Activated effector memory CD4-positive, alpha-beta T cell treated with Interleukin-2 at 50 U/mL for 16 hours (primary cell): ENCODE data around the gene RXFP4.
"Not testable (repeated sequence)": the region's sequence is repeated elsewhere in the genome, so short reads cannot be mapped to it uniquely, and the experiment has no call there.

ENCODE experiments used
- DNase-seq: peaks from one replicate; pipeline ENCODE4 v3.0.0-alpha.2; 2020

Gene RXFP4

DNA sequence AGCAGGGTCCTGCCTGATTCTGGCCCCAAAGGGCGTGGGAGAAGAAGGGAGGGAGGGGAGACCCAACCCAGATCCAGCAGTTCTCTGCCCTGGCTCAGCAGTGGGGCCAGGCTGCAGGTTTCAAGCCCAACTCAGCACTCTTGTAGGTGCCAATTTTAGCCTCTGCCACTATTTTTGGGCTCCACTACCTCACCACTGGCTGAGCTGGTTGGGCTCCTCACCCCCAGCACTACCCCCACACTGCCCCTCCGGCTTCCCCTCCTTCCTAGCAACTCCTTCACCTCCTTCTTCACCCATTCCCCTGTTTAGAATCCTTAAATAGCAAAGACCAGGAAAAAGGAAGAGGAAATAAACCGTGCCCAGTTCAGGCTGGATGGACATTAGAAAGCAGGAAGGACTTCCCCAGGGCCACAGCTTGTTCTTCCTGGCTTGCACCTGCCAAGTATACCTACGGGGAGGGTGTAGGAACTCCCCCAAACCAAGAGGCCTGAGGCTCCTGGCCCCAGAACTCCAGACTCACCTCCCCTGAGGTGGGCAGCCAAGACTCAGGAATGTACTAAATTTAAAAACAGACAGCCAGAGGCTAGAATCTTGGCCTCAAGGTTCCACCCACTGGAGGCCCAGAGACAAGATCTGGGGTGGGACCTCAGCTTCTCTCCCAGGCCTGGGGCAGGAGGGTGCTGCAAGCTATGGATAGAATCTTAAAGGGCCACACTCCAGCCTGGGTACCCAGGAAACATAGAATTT, 38.3 kb downstream of the RXFP4 start:
- no peak for DNase-seq

DNA sequence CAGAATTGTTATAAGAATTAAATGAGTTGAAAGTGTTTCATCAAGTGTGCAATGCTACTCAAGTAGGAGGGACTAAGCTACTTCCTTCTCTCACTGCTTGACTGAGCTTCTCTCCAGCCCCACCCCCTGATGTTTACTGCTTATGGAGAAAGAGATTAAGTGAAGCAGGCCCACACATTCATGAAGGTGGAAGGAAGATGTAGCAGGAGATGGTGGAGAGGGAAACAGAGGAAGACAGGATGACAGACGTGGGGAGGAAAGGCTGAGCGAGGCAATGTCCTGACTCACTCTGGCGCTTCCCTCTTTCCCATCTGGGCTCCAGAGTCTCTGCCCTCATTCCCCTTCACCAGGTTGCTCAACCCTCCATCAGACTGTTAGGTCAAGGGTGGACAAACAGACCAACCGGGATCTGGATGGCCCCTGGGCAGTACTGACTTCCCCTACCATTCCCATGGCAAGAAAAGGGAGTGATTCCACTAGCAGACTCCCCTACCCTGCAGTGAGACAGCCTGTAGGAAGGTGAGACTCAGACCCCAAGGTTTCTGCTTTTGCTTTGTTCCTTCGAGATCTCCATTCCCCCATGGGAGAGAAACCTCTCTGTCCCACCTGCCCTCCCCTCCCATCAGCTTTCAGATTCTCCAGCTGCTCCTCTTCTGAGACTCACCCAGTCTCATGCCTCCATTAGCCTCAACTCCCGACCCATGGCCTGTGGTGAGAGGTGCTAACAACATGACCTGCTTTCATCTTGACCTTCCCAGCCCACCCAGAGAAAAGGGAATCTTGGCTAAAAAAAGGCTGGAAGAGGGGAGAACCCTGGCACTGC, 40.0 kb downstream of the RXFP4 start:
- peak; percentile 31 for DNase-seq

DNA sequence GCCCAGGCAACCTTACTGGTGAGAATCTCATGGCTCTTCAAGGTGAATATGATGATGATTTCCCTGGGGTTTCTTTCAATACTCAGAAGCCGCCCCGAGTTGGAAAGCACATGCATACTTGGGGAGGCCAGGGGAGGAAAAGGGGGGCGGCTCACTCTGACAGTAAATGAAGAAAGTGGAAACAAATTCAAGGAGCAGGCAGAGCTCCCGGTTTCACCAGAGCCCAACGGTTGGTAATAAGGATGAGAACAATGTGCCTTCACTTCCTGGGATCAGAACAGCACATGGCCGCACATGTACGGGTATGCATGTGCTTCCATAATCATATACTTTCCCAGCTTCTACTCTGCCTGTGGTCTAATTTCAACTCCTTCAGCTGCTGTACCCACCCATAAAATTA, 40.7 kb downstream of the RXFP4 start:
- no peak for DNase-seq

DNA sequence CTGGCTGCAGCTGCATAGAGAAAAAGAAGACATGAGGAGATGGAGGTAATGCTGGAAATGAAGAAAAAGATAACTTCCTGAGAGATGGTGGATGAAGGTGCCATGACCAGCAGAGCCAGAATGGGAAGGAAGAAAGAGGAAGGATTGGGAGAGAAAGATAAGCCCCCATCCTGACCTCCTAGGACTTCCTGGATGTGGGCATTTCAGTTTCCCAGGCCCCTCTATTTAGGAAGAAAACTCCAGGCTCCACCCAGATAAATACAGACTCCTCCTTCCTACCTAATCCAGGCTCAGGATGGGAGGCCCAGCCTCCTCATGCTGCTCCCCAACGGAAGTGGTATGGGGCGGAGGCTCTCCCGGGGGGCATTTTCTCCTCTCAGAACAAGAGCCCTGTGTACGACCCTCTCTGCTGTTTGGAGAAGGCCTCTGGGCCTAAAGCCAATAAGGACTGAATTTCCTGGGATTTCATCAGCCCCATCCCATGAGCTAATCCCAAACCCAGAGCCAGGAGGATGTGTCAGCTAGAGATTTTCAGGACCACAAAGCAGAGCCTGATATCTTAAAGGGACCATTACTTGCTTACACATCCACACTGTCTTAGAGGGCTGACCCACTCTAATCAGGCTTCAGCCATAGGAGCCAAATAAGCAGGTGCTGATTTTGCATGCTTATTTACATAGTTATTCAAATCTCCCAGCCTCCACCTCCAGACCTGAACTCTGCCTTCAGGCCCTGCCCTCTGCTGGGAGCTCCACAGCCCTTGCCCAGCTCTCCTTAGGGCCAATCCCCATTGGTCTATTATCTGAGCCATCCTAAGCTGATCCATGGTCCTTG, 42.0 kb downstream of the RXFP4 start:
- no peak for DNase-seq

DNA sequence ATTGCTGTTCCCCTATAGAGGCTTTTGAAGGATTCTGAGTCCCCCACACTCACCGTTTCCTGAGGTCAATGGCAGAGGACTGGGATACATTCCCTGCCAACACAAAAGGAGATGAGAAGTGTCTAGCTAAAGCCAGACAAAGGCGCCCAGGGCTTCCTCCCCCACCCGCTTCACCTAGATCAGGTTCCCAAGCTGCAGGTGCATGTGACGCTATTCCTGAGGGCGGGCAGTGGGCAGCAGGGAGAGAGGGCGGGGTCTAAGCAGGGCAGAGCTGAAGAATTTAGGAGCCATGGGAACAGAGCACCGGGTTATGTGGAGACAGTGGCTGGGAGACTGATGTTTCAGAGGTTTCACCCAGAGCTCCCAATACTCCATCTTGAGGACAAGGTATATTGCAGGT, 42.9 kb downstream of the RXFP4 start:
- DNase-seq: no peak

DNA sequence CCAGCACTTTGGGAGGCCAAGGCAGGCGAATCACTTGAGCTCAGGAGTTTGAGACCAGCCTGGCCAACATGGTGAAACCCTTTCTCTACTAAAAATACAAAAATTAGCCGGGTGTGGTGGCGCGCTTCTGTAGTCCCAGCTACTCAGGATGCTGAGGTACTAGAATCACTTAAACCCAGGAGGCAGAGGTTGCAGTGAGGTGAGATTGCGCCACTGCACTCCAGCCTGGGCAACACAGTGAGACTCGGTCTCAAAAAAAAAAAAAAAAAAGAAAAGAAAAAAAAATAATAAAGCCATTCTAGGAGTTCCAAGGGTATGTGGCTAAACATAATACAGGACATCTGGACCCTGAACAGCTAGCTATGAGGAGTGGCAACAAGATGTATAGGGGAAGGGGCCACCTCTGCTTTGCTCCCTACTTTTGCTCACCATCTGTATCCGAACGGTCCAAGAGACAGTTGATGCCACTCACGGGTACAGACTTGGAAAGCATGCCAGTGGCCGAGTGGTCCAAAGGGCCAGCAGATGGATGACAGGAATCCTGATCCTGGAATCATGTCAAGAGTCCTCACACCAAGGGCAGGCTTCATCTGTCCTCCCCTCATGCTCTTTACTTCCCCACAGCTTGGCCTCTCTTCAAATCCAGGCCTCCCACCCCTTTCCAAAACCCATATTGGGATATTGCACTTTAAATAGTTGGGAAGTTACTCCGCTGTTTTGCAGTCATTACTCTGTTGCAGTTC, 43.6 kb downstream of the RXFP4 start:
- not testable (repeated sequence) for DNase-seq

DNA sequence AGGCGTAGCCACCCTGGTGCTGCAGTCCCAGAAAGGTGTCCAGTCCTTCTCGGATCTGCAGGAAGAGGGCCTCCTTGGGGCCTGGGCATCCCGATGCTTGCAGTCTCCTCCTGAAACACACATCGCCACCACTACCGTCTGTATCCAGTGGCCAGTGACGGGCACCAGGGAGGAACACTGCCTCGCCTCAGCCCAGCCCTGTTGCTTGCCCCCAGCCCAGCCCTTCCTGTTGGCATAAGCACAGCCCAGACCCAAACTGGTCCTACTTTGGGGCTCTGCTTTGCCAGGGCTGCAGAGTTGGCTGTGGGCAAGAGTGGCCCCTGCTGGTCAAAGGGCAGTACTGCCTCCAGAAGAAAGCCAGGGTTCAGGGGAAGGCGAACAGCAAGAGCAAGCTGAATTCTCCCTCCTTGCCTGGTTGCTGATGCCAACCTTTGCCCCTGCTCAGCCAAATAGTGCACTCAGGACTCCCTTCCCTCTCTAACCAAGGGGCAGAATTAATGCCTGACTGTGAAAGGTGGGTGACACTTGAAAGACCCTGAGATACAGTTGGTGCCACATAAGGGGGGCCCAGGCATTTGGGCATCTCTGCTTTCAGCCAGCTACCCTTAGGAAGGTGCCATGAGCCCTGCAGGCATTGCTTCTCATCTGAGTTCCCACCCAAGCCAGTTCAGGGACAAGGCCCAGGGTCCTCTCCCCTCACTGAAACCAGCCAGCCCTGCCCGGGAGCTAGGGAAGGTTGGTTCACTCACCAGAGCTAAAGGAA, 48.0 kb downstream of the RXFP4 start:
- DNase-seq: peak; percentile 69

DNA sequence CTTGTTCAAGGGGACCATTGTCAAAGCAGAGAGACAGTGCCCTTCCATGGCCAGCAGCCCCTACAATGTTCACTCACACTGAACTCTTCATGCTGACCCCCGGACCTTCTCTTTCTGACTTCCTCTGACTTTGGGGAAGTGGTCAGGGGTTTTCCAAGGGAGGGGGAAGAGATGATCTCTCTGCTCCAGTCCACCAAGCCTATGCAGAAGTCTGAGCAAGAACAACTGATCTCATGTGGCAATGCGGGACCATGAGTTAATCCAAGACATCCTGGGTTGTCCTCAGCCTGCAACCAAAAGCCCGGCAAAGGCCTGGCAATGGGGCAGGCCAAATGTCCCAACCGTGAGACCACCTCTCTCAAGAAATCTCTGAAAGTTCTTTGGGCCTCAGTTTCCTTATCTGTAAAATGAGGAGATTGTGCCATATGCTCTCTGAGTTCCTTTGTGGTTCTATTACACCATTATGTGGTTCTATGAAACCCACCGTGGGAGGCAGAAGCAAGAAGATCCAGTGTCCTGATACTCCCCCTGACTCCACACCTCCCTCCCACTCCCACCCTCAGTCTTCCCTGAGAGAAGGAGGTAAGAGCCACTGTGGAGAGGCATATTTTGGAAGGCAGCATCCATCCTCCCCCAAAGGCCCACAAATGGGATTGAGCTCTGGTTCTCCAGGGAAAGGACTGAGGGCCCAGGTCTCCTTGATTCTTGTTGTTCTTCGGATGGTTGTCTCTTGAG, 48.7 kb downstream of the RXFP4 start:
- DNase-seq: no peak
